HL-60 (cell line): ENCODE data around the gene RAB21.

Experiments used
- DNase-seq, 2 experiments: peaks; one replicate each; pipeline ENCODE4 v3.0.0-alpha.2; 2010 to 2020; ENCODE audit warnings: low read depth in 1 of 2, low spot score in 1 of 2
- H3K27ac ChIP-seq: fragments of 250-450 bp; sonication (Bioruptor Pico); replicated peaks from 2 replicates; pipeline ENCODE4 v1.5.1; 2020; ENCODE audit warnings: mild to moderate bottlenecking, moderate library complexity
- H3K27me3 ChIP-seq: fragments of 250-450 bp; sonication (Bioruptor Pico); 2 replicates; pipeline ENCODE4 v1.5.1; 2021; ENCODE audit warnings: mild to moderate bottlenecking, moderate library complexity; ENCODE audit not compliant: insufficient read depth, poor library complexity, severe bottlenecking
- H3K4me3 ChIP-seq: replicated peaks from 2 replicates; pipeline ENCODE4 v1.5.1; 2011; ENCODE audit warnings: mild to moderate bottlenecking, control low read depth, low read length; ENCODE audit not compliant: insufficient read depth
- CTCF ChIP-seq: IDR thresholded peaks from one replicate; pipeline ENCODE4 v1.5.1; 2011; ENCODE audit warnings: low read length, control low read depth, inconsistent platforms; ENCODE audit not compliant: insufficient read depth
- GABPA ChIP-seq: IDR thresholded peaks from 2 replicates; pipeline ENCODE4 v1.6.1; 2012; ENCODE audit warnings: low read depth
- POLR2AphosphoS5 ChIP-seq: IDR thresholded peaks from 2 replicates; pipeline ENCODE4 v1.6.1; 2012; ENCODE audit warnings: low read depth
- REST ChIP-seq: IDR thresholded peaks from 2 replicates; pipeline ENCODE4 v1.6.1; 2012; ENCODE audit warnings: low read depth; ENCODE audit not compliant: insufficient replicate concordance
- SPI1 ChIP-seq: IDR thresholded peaks from 2 replicates; pipeline ENCODE4 v1.6.1; 2012; ENCODE audit warnings: low read depth, mild to moderate bottlenecking, borderline replicate concordance

Gene RAB21

GRCh38 chr12:71752891-71753290, 1.8 kb upstream of the RAB21 start:
- H3K4me3 ChIP-seq, result no peak overlapping the region
- no peak for DNase-seq
- H3K27ac ChIP-seq, result no peak overlapping the region
- no peaks in the 10 kb centered on the region for H3K27me3 ChIP-seq
- no peak for TF ChIP-seq CTCF
- TF ChIP-seq REST, result no peak
- TF ChIP-seq GABPA, result no peak
- TF ChIP-seq POLR2AphosphoS5, result no peak
- TF ChIP-seq SPI1, result no peak

GRCh38 chr12:71755146-71755892, 656 bp downstream of the RAB21 start:
- H3K4me3 ChIP-seq, result peak overlapping the region; percentile 77
- TF ChIP-seq REST, result peak; percentile 28
- peak; percentile 64 for TF ChIP-seq SPI1
- 0 out of 2 replicates have a peak, but pooled peaks have one; percentile 21 for TF ChIP-seq POLR2AphosphoS5
- TF ChIP-seq GABPA, result no peak

GRCh38 chr12:71756054-71756690, 1.5 kb downstream of the RAB21 start:
- no peak for DNase-seq
- H3K27me3 ChIP-seq, result no peaks in the 10 kb centered on the region
- H3K4me3 ChIP-seq, result peak overlapping the region; percentile 77
- peak overlapping the region; percentile 90 for H3K27ac ChIP-seq
- TF ChIP-seq GABPA, result no peak
- no peak for TF ChIP-seq POLR2AphosphoS5
- no peak for TF ChIP-seq SPI1
- no peak for TF ChIP-seq CTCF
- no peak for TF ChIP-seq REST

More at GRCh38 chr12:71755146-71755892, 656 bp downstream of the RAB21 start:
- peak in 1 of 2 experiments; percentile 46 for DNase-seq
- Histone ChIP-seq H3K27me3 (no peaks in the 10 kb centered on the region), H3K27ac (peak overlapping the region; percentile 90)
